HG02623 (cell line): Measurements from ENCODE around the gene PARG.
"Not testable (repeated sequence)": the region's sequence is repeated elsewhere in the genome, so short reads cannot be mapped to it uniquely, and the experiment has no call there.

Source experiments
- ATAC-seq: cut with Tn5 transposase; IDR thresholded peaks from one replicate; pipeline ENCODE4 v1.9.1; 2021; ENCODE audit warnings: moderate library complexity; ENCODE audit not compliant: unreplicated experiment

PARG gene

GRCh38 chr10:49941447-49942338, at the start of gene PARG, which contains the start of gene TIMM23B:
TSS of gene PARG (minus strand) at chr10:49942027. CDS start at chr10:49941725, 302 bp downstream.
TSS of gene TIMM23B (plus strand) at chr10:49942053. CDS start at chr10:49942195, 142 bp downstream.
- peak; percentile 64 for ATAC-seq

DNA sequence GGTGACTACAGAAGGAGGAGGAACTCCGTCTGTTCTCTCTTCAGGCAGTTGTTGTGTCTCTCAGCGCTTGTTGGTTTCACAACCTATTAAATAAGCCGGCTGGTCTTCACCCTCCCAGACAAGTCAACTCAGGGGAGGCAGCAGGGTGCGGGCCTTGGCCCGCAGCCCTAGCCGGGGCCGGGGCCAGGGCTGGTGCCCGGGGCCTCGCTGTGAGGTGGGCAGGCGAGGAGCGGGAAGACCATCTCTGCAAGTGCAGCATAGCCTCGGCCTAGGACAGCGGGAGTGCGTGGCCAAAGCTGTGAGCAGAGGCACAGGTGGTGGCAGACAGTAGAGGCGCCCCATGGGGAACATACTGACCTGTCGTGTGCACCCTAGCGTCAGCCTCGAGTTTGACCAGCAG, 46.5 kb upstream of the PARG start, which contains the start of gene AGAP6:
AGAP6 (plus strand) TSS at position 31 of the 400 bp plus-strand sequence; CDS start at position 341, 310 bp downstream.
- not testable (repeated sequence) for ATAC-seq

DNA sequence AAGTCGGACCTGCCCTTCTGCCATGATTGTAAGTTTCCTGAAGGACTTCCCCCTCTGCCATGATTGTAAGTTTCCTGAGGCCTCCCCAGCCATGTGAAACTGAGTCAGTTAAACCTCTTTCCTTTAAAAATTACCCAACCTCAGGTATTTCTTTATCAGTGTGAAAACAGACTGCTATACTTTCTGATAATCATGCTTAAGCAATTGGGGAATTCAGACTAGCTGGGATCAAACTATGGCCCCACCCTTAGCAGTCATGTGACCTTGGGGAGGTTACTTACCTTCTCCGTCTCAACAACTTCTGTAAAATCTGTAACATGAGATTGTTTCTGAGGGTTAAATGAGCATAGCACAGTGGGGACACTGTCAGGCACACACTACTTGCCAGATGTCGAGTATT, 45.4 kb upstream of the PARG start:
- not testable (repeated sequence) for ATAC-seq

DNA sequence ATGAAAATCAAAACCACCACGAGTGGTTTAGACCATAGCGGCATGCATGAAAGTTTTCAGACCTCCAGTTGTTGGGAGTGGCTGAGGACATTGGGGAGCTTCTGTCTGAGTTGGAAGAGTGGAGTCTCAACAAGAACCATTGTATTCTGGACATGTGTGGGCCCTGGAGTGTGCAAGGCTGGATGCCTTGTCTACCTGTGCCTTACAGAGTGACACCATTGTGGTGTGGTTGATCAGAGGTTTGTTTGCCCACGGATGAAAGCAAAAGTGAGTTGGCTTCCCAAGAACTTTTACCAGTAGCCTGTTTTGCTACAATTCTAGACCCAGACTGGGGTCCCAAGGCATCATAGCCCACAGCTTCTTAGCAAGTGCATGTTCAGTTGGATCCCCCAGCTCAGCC, 35.9 kb upstream of the PARG start:
- not testable (repeated sequence) for ATAC-seq

- not testable (repeated sequence) for ATAC-seq
Measured at GRCh38 chr10:49972094-49972493, 30.3 kb upstream of the PARG start.

GRCh38 chr10:49971466-49971865, 29.6 kb upstream of the PARG start:
- not testable (repeated sequence) for ATAC-seq

GRCh38 chr10:49970331-49970857, 28.6 kb upstream of the PARG start:
- ATAC-seq, result not testable (repeated sequence)

- ATAC-seq, result not testable (repeated sequence)
Measured at GRCh38 chr10:49953122-49953521, 11.3 kb upstream of the PARG start.

DNA sequence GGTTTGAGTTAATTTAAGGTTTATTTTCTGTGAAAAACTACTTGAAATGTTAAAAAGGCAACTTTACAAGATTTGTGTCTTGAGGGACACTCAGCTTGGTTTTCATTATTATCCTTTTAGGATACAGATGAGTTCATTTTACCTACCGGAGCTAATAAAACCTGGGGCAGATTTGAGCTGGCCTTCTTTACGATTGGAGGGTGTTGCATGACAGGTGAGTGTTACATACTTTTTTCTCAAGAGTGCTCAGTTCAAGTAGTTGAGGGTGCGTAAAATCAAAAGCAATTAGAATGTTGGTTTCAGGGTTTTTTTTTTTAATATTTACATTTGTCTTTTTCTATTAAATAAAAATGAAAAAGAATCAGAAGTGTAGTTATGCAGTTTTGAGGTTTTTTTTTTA, 10.2 kb upstream of the PARG start:
- not testable (repeated sequence) for ATAC-seq

- ATAC-seq, result not testable (repeated sequence)
Measured at GRCh38 chr10:49948737-49949136, 6.9 kb upstream of the PARG start.

DNA sequence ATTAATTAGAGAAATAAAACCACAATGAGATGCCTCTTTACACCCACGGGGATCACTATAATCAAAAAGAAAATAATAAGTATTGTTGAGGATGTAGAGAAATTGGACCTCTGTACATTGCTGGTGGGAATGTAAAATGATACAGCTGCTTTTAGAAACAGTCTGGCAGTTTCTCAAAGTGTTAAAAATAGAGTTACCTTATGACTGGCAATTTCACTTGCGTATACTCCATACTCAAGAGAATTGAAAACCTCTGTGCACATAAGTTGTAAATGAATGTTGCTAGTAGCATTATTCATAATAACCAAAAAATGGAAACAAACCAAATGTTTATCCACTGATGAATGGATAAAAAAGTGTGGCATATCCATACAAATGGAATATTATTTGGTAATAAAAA, 6.3 kb upstream of the PARG start:
- peak; percentile 75 for ATAC-seq

GRCh38 chr10:49943607-49944006, 1.8 kb upstream of the PARG start:
- ATAC-seq, result not testable (repeated sequence)

- not testable (repeated sequence) for ATAC-seq
Measured at GRCh38 chr10:49942339-49942705, 495 bp upstream of the PARG start.

- ATAC-seq, result not testable (repeated sequence)
Measured at GRCh38 chr10:49931959-49932728, 9.7 kb downstream of the PARG start.

DNA sequence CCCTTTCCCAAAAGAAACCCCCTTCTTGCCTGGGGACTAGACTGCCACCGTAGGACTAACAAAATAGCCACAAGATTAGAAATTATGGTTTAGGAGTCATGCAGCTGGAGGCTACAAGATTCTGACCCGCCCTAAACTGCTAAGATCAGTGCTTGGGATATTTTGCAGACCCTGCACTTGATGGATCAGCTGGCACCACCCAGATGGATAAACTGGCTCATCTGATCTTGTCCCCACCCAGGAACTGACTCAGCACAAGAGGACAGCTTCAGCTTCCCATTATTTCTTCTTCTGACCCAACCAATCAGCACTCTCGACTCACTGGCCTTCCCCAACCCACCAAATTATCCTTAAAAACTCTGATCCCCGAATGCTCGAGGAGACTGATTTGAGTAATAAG, 10.6 kb downstream of the PARG start:
- ATAC-seq, result not testable (repeated sequence)

GRCh38 chr10:49923572-49923971, 18.3 kb downstream of the PARG start:
- not testable (repeated sequence) for ATAC-seq

- not testable (repeated sequence) for ATAC-seq
Measured at GRCh38 chr10:49922041-49922440, 19.8 kb downstream of the PARG start.

DNA sequence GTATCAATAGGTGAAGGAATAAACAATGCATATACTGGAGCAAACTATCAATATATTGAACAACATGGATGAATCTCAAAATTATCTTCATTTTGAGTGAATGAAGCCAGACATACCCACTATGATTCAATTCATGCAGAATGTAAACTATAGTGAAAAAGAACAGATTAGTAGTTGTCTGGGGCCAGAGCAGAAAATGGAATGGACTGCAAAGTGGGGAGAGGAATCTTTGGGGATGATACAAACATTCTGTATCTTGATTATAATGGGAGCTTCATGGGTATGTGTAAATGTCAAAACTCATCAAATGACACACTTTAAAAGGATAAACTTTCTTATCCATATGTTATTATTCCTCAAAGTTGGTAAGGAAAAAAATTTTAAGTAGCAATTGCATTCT, 23.9 kb downstream of the PARG start:
- ATAC-seq, result not testable (repeated sequence)

DNA sequence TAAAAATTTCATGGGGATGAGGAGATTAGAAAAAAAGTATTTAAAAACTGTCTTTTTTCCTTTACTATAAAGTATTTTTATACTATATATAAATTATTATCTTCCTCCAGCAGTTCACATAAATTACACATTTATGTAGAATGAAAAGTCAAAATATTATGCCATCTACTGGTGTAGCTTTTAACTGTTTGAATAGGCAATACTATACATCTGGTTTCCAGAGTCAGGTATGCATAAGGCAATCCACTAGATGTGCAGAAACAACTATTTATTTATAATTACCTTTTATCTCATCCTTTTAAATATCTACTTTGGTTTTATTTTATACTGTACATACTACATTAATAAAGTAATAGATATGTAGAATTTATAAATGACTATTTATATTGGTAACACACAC, 25.4 kb downstream of the PARG start:
- ATAC-seq, result not testable (repeated sequence)

DNA sequence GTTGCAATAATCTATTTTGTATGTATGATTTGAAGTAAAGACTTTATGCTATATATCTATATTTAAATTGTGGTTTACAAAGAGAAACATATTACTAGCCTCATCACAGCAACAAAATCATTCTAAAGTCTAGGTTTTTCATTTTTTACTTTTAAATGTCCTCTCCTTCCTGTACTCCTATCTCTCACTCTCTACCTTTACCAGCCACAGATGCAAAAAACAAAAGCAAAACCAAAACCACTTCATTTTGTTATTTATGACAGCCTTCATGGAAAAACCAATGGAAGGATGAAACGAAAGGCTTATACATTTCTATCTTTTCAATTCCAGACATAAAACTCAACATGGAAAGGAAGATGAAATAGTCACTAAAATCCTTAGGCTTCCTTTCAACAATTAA, 31.5 kb downstream of the PARG start:
- ATAC-seq, result not testable (repeated sequence)
